SK-N-SH (cell line): ENCODE results near the gene ADAM20. TPM values are rescaled to one million over a fixed set of nuclear protein-coding genes. Genes with fewer than 3 reads are reported as not detected.

Experiments
- CTCF ChIA-PET: fragments of 300-600, 350-600 bp; formaldehyde crosslinking; extraction: SDS; loops from one replicate; lab custom pipeline; 2021; lab: Yijun Ruan, JAX
- POLR2A ChIA-PET: fragments of 350-600 bp; sonication (Branson Sonifier 250); formaldehyde crosslinking; extraction: SDS; loops from one replicate; lab custom pipeline; 2020; ENCODE audit warnings: antibody characterized with exemption, inconsistent platforms; lab: Yijun Ruan, JAX
- DNase-seq: peaks from one replicate; pipeline ENCODE4 v3.0.0; 2012
- H2AFZ ChIP-seq: fragments of 200-600 bp; sonication (generic); 2 replicates; pipeline ENCODE4 v1.8.1; 2016; ENCODE audit warnings: antibody characterized with exemption, mild to moderate bottlenecking, low read depth
- H3F3A ChIP-seq: fragments of 200-600 bp; sonication (generic); replicated peaks from 2 replicates; pipeline ENCODE3; 2016; ENCODE audit warnings: antibody characterized with exemption, mild to moderate bottlenecking; ENCODE audit not compliant: insufficient read depth
- H3K27ac ChIP-seq, 2 experiments: fragments of 200-500 bp in 1 of 2; fragments of 200-600 bp in 1 of 2; sonication (Bioruptor generic) in 1 of 2; sonication (generic), shearing (Covaris generic) in 1 of 2; 2 replicates each; pipeline versions ENCODE4 v1.5.1 to v1.6.1; 2014 to 2016; ENCODE audit warnings: low read depth in 2 of 2, inconsistent platforms in 1 of 2, low read length in 1 of 2, mild to moderate bottlenecking in 1 of 2, mixed read lengths in 1 of 2
- H3K27me3 ChIP-seq: fragments of 200-600 bp; sonication (generic), shearing (Covaris generic); 2 replicates; pipeline ENCODE4 v1.6.1; 2016; ENCODE audit warnings: mixed run types; ENCODE audit not compliant: insufficient read depth
- H3K36me3 ChIP-seq, 2 experiments: fragments of 200-500 bp in 1 of 2; fragments of 200-600 bp in 1 of 2; sonication (Bioruptor generic) in 1 of 2; sonication (generic) in 1 of 2; replicated peaks in 1 of 2; 2 replicates each; pipeline versions ENCODE3 to v1.5.1; 2014 to 2016; ENCODE audit warnings: low read length in 1 of 2, mild to moderate bottlenecking in 1 of 2; ENCODE audit not compliant: insufficient read depth in 2 of 2, control insufficient read depth in 1 of 2
- H3K4me1 ChIP-seq, 2 experiments: fragments of 200-500 bp in 1 of 2; fragments of 200-600 bp in 1 of 2; sonication (Bioruptor generic) in 1 of 2; sonication (generic), shearing (Covaris generic) in 1 of 2; 2 replicates each; pipeline versions ENCODE4 v1.5.1 to v1.6.1; 2014 to 2016; ENCODE audit warnings: low read depth in 1 of 2, low read length in 1 of 2, mixed run types in 1 of 2; ENCODE audit not compliant: insufficient read depth in 2 of 2, control insufficient read depth in 1 of 2
- H3K4me2 ChIP-seq: fragments of 200-600 bp; sonication (generic), shearing (Covaris generic); 2 replicates; pipeline ENCODE4 v1.6.1; 2017; ENCODE audit warnings: mixed run types
- H3K4me3 ChIP-seq, 2 experiments: fragments of 200-500 bp in 1 of 2; fragments of 200-600 bp in 1 of 2; sonication (Bioruptor generic) in 1 of 2; sonication (generic), shearing (Covaris generic) in 1 of 2; 2 replicates each; pipeline versions ENCODE4 v1.5.1 to v1.8.1; 2014 to 2016; ENCODE audit warnings: low read depth in 2 of 2, inconsistent platforms in 1 of 2, low read length in 1 of 2, mild to moderate bottlenecking in 1 of 2, mixed read lengths in 1 of 2, moderate library complexity in 1 of 2
- H3K79me2 ChIP-seq: fragments of 200-600 bp; sonication (generic); 2 replicates; pipeline ENCODE4 v1.8.1; 2017; ENCODE audit warnings: mild to moderate bottlenecking; ENCODE audit not compliant: insufficient read depth
- H3K9ac ChIP-seq: fragments of 200-600 bp; sonication (generic); 2 replicates; pipeline ENCODE4 v1.6.1; 2017; ENCODE audit warnings: mixed run types
- H3K9me2 ChIP-seq: fragments of 200-600 bp; sonication (generic); 2 replicates; pipeline ENCODE4 v1.6.1; 2017; ENCODE audit warnings: mixed run types
- H3K9me3 ChIP-seq: fragments of 200-600 bp; sonication (generic); 2 replicates; pipeline ENCODE4 v1.6.1; 2017; ENCODE audit warnings: mixed run types, mild to moderate bottlenecking, moderate library complexity
- H4K20me1 ChIP-seq: fragments of 200-600 bp; sonication (generic); 2 replicates; pipeline ENCODE4 v1.6.1; 2017; ENCODE audit warnings: mild to moderate bottlenecking, mixed run types; ENCODE audit not compliant: insufficient read depth
- EZH2phosphoT487 ChIP-seq: fragments of 200-600 bp; sonication (generic); IDR thresholded peaks from 2 replicates; pipeline ENCODE4 v1.6.1; 2017; ENCODE audit warnings: low read depth, mixed run types, mild to moderate bottlenecking, antibody characterized with exemption, moderate library complexity, borderline replicate concordance
- POLR2AphosphoS5 ChIP-seq: IDR thresholded peaks from 2 replicates; pipeline ENCODE4 v1.6.1; 2012; ENCODE audit warnings: low read depth, low read length
- RFX5 ChIP-seq: IDR thresholded peaks from 2 replicates; pipeline ENCODE4 v1.6.1; 2012; ENCODE audit warnings: mild to moderate bottlenecking, improper control_type of control experiment, low read length
- RXRA ChIP-seq: IDR thresholded peaks from 2 replicates; pipeline ENCODE4 v1.4.0; 2012; ENCODE audit warnings: low read depth, mild to moderate bottlenecking, borderline replicate concordance
- TCF12 ChIP-seq: IDR thresholded peaks from 2 replicates; pipeline ENCODE4 v1.4.0; 2012
- TEAD4 ChIP-seq: IDR thresholded peaks from 2 replicates; pipeline ENCODE4 v1.4.0; 2012; ENCODE audit warnings: mild to moderate bottlenecking, borderline replicate concordance; ENCODE audit not compliant: insufficient read depth
- WGBS: methylation state at CpG from one replicate; pipeline ENCODE4 v1.1.6; 2017; ENCODE audit warnings: low lambda C conversion rate; 5-methylcytosine and 5-hydroxymethylcytosine counted together
- polyA plus RNA-seq, 3 experiments: library from polyadenylated mRNA; depleted of rRNA; stranded (reverse); fragments of >200 nt; gene quantifications; 2 replicates each; pipeline ENCODE4 v1.2.3, GENCODE V29; 2012
- TF ChIP-seq, protein P1 (sequence below): fragments of 200-600 bp; sonication (generic); IDR thresholded peaks from 2 replicates; pipeline ENCODE4 v1.6.1; 2017; ENCODE audit warnings: antibody characterized with exemption, mild to moderate bottlenecking, moderate library complexity
- TF ChIP-seq, protein P2 (sequence below): IDR thresholded peaks from 2 replicates; pipeline ENCODE4; 2012
- TF ChIP-seq, protein P3 (sequence below): IDR thresholded peaks from 2 replicates; pipeline ENCODE4 v1.4.0; 2012; ENCODE audit warnings: low read depth, borderline replicate concordance
- TF ChIP-seq, protein P4 (sequence below): IDR thresholded peaks from 2 replicates; pipeline ENCODE4 v1.6.1; 2012; ENCODE audit warnings: mild to moderate bottlenecking, low read depth, low read length, moderate library complexity

ADAM20 gene
- polyA plus RNA-seq, 1 of the 3 experiments (the other 2 are of a cell fraction) = 0.15 TPM

DNA sequence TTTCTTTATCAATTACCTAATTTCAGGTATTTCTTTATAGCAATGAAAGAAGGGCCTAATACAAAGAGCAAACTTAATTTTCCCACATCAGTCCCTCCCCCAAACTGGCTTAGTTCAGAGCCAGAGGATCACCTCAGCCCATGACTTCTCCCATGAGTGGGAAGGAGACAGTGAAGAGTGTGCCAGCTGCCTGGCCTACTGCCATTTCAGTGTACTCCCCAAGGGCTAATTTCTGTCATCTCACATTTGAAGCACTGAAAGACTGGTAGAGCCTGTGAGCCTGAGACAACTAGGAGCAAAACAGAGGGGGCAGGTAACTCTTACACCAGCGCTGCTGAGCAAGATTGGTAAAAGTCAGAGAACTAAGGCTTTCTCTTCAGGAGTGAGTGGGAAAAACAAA is 29.1 kb upstream of the ADAM20 start:
- peaks cover 5% of the 10 kb centered on the region; the same call in 1 of the 2 replicates for H3K79me2 ChIP-seq
- ChIA-PET POLR2A (no interaction called here), CTCF (interaction anchor here (1.1 kb wide), 1 partner anchor 42 kb away, joined by 3 read pairs; no protein-coding TSS in a partner anchor)
- H2AFZ ChIP-seq = no peak overlapping the region
- peaks cover 37 to 47% of the 10 kb centered on the region in 2 experiments for H3K36me3 ChIP-seq
- peaks cover 6% of the 10 kb centered on the region for H3F3A ChIP-seq
- no peaks in the 10 kb centered on the region for H3K4me1 ChIP-seq
- peaks cover 6% of the 10 kb centered on the region; the same call in 1 of the 2 replicates for H3K9me3 ChIP-seq
- no peak overlapping the region for H3K9ac ChIP-seq
- TF ChIP-seq EZH2phosphoT487 (no peak), TEAD4 (no peak), POLR2AphosphoS5 (no peak), RFX5 (no peak), TCF12 (no peak), RXRA (no peak)
- TF ChIP-seq, protein P1, sequence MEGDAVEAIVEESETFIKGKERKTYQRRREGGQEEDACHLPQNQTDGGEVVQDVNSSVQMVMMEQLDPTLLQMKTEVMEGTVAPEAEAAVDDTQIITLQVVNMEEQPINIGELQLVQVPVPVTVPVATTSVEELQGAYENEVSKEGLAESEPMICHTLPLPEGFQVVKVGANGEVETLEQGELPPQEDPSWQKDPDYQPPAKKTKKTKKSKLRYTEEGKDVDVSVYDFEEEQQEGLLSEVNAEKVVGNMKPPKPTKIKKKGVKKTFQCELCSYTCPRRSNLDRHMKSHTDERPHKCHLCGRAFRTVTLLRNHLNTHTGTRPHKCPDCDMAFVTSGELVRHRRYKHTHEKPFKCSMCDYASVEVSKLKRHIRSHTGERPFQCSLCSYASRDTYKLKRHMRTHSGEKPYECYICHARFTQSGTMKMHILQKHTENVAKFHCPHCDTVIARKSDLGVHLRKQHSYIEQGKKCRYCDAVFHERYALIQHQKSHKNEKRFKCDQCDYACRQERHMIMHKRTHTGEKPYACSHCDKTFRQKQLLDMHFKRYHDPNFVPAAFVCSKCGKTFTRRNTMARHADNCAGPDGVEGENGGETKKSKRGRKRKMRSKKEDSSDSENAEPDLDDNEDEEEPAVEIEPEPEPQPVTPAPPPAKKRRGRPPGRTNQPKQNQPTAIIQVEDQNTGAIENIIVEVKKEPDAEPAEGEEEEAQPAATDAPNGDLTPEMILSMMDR = no peak
- TF ChIP-seq, protein P2, sequence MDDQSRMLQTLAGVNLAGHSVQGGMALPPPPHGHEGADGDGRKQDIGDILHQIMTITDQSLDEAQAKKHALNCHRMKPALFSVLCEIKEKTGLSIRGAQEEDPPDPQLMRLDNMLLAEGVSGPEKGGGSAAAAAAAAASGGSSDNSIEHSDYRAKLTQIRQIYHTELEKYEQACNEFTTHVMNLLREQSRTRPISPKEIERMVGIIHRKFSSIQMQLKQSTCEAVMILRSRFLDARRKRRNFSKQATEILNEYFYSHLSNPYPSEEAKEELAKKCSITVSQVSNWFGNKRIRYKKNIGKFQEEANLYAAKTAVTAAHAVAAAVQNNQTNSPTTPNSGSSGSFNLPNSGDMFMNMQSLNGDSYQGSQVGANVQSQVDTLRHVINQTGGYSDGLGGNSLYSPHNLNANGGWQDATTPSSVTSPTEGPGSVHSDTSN = no peak
- TF ChIP-seq, protein P3, sequence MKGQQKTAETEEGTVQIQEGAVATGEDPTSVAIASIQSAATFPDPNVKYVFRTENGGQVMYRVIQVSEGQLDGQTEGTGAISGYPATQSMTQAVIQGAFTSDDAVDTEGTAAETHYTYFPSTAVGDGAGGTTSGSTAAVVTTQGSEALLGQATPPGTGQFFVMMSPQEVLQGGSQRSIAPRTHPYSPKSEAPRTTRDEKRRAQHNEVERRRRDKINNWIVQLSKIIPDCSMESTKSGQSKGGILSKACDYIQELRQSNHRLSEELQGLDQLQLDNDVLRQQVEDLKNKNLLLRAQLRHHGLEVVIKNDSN = no peak
- TF ChIP-seq, protein P4, sequence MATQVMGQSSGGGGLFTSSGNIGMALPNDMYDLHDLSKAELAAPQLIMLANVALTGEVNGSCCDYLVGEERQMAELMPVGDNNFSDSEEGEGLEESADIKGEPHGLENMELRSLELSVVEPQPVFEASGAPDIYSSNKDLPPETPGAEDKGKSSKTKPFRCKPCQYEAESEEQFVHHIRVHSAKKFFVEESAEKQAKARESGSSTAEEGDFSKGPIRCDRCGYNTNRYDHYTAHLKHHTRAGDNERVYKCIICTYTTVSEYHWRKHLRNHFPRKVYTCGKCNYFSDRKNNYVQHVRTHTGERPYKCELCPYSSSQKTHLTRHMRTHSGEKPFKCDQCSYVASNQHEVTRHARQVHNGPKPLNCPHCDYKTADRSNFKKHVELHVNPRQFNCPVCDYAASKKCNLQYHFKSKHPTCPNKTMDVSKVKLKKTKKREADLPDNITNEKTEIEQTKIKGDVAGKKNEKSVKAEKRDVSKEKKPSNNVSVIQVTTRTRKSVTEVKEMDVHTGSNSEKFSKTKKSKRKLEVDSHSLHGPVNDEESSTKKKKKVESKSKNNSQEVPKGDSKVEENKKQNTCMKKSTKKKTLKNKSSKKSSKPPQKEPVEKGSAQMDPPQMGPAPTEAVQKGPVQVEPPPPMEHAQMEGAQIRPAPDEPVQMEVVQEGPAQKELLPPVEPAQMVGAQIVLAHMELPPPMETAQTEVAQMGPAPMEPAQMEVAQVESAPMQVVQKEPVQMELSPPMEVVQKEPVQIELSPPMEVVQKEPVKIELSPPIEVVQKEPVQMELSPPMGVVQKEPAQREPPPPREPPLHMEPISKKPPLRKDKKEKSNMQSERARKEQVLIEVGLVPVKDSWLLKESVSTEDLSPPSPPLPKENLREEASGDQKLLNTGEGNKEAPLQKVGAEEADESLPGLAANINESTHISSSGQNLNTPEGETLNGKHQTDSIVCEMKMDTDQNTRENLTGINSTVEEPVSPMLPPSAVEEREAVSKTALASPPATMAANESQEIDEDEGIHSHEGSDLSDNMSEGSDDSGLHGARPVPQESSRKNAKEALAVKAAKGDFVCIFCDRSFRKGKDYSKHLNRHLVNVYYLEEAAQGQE = no peak
- no peaks in the 10 kb centered on the region for H3K27me3 ChIP-seq
- no peak overlapping the region for H3K4me3 ChIP-seq
- WGBS = 100% methylated on average over 1 of the region's 1 CpG
- no peaks in the 10 kb centered on the region for H3K9me2 ChIP-seq
- H4K20me1 ChIP-seq = no peaks in the 10 kb centered on the region
- DNase-seq = no peak
- H3K27ac ChIP-seq = no peak overlapping the region
- H3K4me2 ChIP-seq = no peak overlapping the region
